Skeletal muscle tissue (tissue), 4 donors: Measurements from ENCODE around the gene TAOK3. TPM values are rescaled to one million over a fixed set of nuclear protein-coding genes. Genes with fewer than 3 reads are reported as not detected.
A peak's percentile ranks its signal among the peaks of the same experiment; 100 is the strongest.

Experiments used
- H3K27ac ChIP-seq: one replicate; pipeline ENCODE4 v1.7.0; 2013; ENCODE audit warnings: mild to moderate bottlenecking, low read depth, low read length, inconsistent platforms
- H3K27me3 ChIP-seq, 3 donors: one replicate each; pipeline ENCODE4 v1.7.0; 2013; ENCODE audit warnings: low read length in 3 of 3; ENCODE audit not compliant: control insufficient read depth in 3 of 3, insufficient read depth in 3 of 3
- H3K36me3 ChIP-seq, 3 donors: one replicate each; pipeline ENCODE4 v1.7.0; 2013; ENCODE audit warnings: low read length in 3 of 3; ENCODE audit not compliant: control insufficient read depth in 3 of 3, insufficient read depth in 3 of 3
- H3K4me1 ChIP-seq, 3 donors: one replicate each; pipeline ENCODE4 v1.7.0; 2013; ENCODE audit warnings: low read length in 3 of 3, mild to moderate bottlenecking in 3 of 3; ENCODE audit not compliant: control insufficient read depth in 3 of 3, insufficient read depth in 3 of 3
- H3K4me3 ChIP-seq, 3 donors: one replicate each; pipeline ENCODE4 v1.7.0; 2013; ENCODE audit warnings: low read length in 3 of 3
- H3K9ac ChIP-seq, 3 donors: one replicate each; pipeline ENCODE4 v1.7.0; 2013; ENCODE audit warnings: low read length in 3 of 3, mild to moderate bottlenecking in 3 of 3, moderate library complexity in 2 of 3, low read depth in 1 of 3
- H3K9me3 ChIP-seq, 3 donors: one replicate each; pipeline ENCODE4 v1.7.0; 2013; ENCODE audit warnings: low read length in 3 of 3; ENCODE audit not compliant: control insufficient read depth in 3 of 3
- total RNA-seq: library from RNA; depleted of rRNA; stranded (reverse); fragments of >200 nt; gene quantifications from one replicate; pipeline ENCODE4 v1.2.3, GENCODE V29; 2014
- donor health status: Osteomylitis.

The TAOK3 gene
- total RNA-seq, 1 donor from 2014 or later: 9.4 TPM

- no peak overlapping the region for H3K27ac ChIP-seq
- no peaks in the 10 kb centered on the region for H3K36me3 ChIP-seq
- peaks cover 0 to 5% (median 3%) of the 10 kb centered on the region in 3 donors for H3K4me1 ChIP-seq
- H3K9me3 ChIP-seq: no peaks in the 10 kb centered on the region
- no peaks in the 10 kb centered on the region for H3K27me3 ChIP-seq
- H3K4me3 ChIP-seq: no peak overlapping the region
- H3K9ac ChIP-seq: no peak overlapping the region
Measured at GRCh38 chr12:118328486-118329330, 44.0 kb downstream of the TAOK3 start.

- H3K4me1 ChIP-seq: peaks cover 0 to 5% (median 3%) of the 10 kb centered on the region in 3 donors
- no peak overlapping the region for H3K27ac ChIP-seq
- no peaks in the 10 kb centered on the region for H3K9me3 ChIP-seq
- no peaks in the 10 kb centered on the region for H3K27me3 ChIP-seq
- no peak overlapping the region for H3K4me3 ChIP-seq
- no peaks in the 10 kb centered on the region for H3K36me3 ChIP-seq
- H3K9ac ChIP-seq: no peak overlapping the region
Measured at GRCh38 chr12:118327391-118327790, 45.3 kb downstream of the TAOK3 start.

GRCh38 chr12:118326991-118327390 is 45.7 kb downstream of the TAOK3 start:
- H3K36me3 ChIP-seq: no peaks in the 10 kb centered on the region
- H3K4me1 ChIP-seq: peaks cover 0 to 5% (median 3%) of the 10 kb centered on the region in 3 donors
- H3K27ac ChIP-seq: no peak overlapping the region
- H3K4me3 ChIP-seq: no peak overlapping the region
- H3K9me3 ChIP-seq: no peaks in the 10 kb centered on the region
- no peak overlapping the region for H3K9ac ChIP-seq
- H3K27me3 ChIP-seq: no peaks in the 10 kb centered on the region

- H3K4me3 ChIP-seq: no peak overlapping the region
- H3K36me3 ChIP-seq: no peaks in the 10 kb centered on the region
- no peaks in the 10 kb centered on the region for H3K27me3 ChIP-seq
- H3K9ac ChIP-seq: no peak overlapping the region
- H3K9me3 ChIP-seq: no peaks in the 10 kb centered on the region
- peaks cover 0 to 5% (median 3%) of the 10 kb centered on the region in 3 donors for H3K4me1 ChIP-seq
- H3K27ac ChIP-seq: no peak overlapping the region
Measured at GRCh38 chr12:118325081-118325480, 47.6 kb downstream of the TAOK3 start.

- Histone ChIP-seq H3K36me3 (no peaks in the 10 kb centered on the region), H3K4me1 (no peaks in the 10 kb centered on the region), H3K27me3 (no peaks in the 10 kb centered on the region), H3K9me3 (no peaks in the 10 kb centered on the region), H3K27ac (no peak overlapping the region), H3K9ac (no peak overlapping the region), H3K4me3 (no peak overlapping the region)
Measured at GRCh38 chr12:118319627-118320026, 53.1 kb downstream of the TAOK3 start.

GRCh38 chr12:118318744-118319143 is 54.0 kb downstream of the TAOK3 start:
- Histone ChIP-seq H3K27ac (no peak overlapping the region), H3K9ac (no peak overlapping the region), H3K27me3 (no peaks in the 10 kb centered on the region), H3K9me3 (no peaks in the 10 kb centered on the region), H3K4me3 (no peak overlapping the region), H3K36me3 (no peaks in the 10 kb centered on the region), H3K4me1 (peaks cover 0 to 2% (median 0%) of the 10 kb centered on the region in 3 donors)

GRCh38 chr12:118317729-118318128 is 55.0 kb downstream of the TAOK3 start:
- Histone ChIP-seq H3K4me1 (peaks cover 0 to 2% (median 0%) of the 10 kb centered on the region in 3 donors), H3K9me3 (no peaks in the 10 kb centered on the region), H3K27ac (no peak overlapping the region), H3K27me3 (no peaks in the 10 kb centered on the region), H3K4me3 (no peak overlapping the region), H3K9ac (no peak overlapping the region), H3K36me3 (no peaks in the 10 kb centered on the region)

- Histone ChIP-seq H3K4me1 (peaks cover 0 to 2% (median 0%) of the 10 kb centered on the region in 3 donors), H3K27me3 (no peaks in the 10 kb centered on the region), H3K9ac (no peak overlapping the region), H3K9me3 (no peaks in the 10 kb centered on the region), H3K27ac (no peak overlapping the region), H3K4me3 (no peak overlapping the region), H3K36me3 (no peaks in the 10 kb centered on the region)
Measured at GRCh38 chr12:118315821-118316220, 56.9 kb downstream of the TAOK3 start.

- no peak overlapping the region for H3K9ac ChIP-seq
- peaks cover 0 to 2% (median 0%) of the 10 kb centered on the region in 3 donors for H3K4me1 ChIP-seq
- H3K36me3 ChIP-seq: no peaks in the 10 kb centered on the region
- no peak overlapping the region for H3K27ac ChIP-seq
- H3K9me3 ChIP-seq: no peaks in the 10 kb centered on the region
- no peak overlapping the region for H3K4me3 ChIP-seq
- no peaks in the 10 kb centered on the region for H3K27me3 ChIP-seq
Measured at GRCh38 chr12:118312578-118312977, 60.1 kb downstream of the TAOK3 start.

- Histone ChIP-seq H3K9ac (peak overlapping the region in 1 of 3 donors; percentile 19), H3K36me3 (no peaks in the 10 kb centered on the region), H3K9me3 (no peaks in the 10 kb centered on the region), H3K27ac (no peak overlapping the region), H3K4me1 (peaks cover 0 to 2% (median 0%) of the 10 kb centered on the region in 3 donors), H3K4me3 (no peak overlapping the region), H3K27me3 (no peaks in the 10 kb centered on the region)
Measured at GRCh38 chr12:118311666-118312065, 61.0 kb downstream of the TAOK3 start.
